HL-60/S4 treated with phorbol 12-myristate 13-acetate at 8.2 ng/mL for 4 days and 3 days (cell line): ENCODE data around the gene DLG5.

ENCODE experiments used
- in situ Hi-C: fragments of 300-500 bp; cut with MboI; formaldehyde crosslinking; loops from 2 replicates; pipeline ENCODE4 v1.15.0; 2022; ENCODE audit warnings: low sequenced_read_pairs

Gene DLG5

DNA sequence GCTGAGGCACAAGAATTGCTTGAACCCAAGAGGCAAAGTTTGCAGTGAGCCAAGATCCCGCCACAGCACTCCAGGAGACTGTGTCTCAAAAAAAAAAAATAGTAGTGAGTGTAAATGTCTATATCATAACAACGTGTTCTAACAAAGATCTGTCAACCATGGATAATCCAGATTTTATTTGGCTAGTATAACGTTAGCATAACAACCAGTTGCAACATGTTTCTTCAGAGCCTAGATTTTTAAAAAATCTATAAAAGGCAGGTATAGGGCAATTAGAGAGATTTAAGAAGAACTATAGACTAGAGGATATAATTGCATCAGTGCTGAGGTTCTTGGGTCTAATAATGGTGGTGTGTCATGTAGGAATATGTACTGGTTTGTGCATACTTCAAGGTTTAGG lies 30.5 kb downstream of the DLG5 start:
- in situ Hi-C loops: no loop called here

DNA sequence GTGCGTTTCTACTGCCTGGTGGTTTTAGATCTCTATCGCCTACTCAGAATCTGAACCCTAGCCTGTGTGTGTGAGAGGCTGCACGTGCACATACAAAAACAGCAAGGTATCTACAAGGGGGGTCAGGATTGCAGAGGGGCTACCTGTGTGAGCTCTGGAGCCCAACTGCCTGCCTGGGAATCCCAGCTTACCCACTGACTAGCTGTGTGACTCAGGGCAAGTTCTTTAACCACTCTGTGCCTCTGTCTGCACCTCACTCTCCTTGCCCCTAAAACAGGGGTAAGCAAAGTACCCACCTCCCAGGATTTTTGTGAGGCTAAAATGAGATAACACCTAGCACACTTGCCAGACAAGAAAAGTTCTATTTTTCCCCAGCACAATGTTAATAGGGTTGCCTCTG lies 32.5 kb downstream of the DLG5 start:
- in situ Hi-C loops: no loop called here

DNA sequence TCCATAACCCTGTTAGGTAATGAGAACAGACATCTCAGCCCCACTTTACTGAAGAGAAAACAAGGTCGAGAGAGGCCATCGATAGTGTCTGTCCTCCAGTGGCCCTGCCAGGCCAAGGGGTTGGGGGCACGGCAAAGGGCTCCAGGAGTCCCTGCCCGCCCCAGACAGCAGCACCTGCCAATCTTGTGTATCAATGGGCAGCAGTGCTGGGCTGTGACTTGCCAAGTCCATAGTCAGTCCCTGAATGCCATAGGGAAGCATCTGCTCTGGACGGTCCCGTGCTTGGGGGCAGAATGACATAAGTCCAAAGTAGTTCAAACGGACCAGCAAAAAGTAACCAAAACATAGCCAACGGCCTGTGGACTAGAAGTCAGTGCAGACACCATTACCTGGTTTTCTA lies 33.2 kb downstream of the DLG5 start:
- in situ Hi-C loops: no loop called here

DNA sequence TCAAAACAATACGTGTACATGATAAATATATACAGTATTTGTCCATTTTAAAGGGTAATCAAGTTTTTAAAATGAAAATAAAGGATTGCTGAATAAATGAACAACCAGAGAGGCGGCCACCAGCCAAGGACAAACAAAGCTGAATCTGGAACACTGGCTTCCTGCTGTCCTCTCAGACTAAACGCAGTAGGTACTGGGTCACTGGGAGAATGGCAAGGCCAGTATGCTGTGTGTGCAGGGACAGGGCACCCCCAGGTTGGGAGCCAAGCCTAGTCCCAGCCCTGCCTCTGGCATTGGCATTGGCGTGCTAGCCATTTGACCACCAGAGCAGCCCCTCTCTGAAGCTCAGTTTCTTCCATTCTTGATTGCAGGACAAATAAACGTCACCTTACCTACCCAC lies 33.8 kb downstream of the DLG5 start:
- in situ Hi-C loops: no loop called here

DNA sequence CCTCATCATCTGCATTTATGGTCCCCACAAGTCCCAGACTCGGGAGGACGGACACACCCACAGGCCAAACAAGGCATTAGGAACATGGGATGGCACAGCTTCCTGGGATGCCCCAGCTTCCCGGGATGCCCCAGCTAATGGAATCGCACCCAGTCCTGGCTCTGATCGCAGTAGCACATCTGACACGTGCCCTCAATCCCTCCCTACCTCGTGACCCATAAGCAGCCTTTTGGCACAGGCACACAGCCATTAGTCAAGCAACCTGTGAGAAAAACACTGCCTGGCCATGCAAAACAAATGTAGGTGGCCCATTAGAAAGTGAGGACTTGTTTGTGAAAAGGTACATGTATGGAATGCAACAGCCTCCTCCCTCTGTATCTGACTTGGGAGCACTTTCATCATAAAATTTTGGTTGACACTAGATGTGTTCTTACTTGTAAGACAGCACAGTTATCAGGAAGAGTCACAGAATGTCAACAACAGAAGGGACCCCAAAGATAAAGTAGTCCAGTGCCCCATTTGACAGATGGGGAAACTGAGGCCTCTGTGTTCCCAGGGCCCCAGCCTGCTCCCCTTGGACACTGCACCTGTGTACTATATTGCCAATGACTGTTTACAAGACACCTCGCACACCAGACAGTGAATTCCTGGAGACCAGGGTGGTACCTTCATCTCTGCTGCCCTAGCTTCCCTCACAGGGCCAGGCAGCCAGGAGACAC lies 34.4 kb downstream of the DLG5 start:
- in situ Hi-C loops: no loop called here

DNA sequence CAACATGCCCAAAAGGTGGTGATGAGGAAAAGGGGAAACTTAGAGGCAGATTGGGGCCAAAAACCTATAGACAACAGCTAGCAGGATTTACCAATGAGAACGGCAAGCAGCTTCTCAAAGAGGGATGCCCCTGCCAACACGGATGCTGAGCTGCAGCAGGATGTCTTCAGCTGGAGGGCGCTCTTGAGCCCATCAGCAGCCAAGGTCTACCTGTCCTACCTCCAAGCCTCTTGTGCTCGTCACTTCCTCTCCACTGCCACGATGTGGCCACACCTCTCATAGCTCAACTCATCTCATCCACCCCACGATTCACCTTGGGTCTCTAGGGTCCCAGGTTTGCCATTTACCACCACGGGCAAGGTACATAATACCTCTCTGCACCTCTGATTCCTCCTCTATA lies 36.5 kb downstream of the DLG5 start:
- in situ Hi-C loops: no loop called here

DNA sequence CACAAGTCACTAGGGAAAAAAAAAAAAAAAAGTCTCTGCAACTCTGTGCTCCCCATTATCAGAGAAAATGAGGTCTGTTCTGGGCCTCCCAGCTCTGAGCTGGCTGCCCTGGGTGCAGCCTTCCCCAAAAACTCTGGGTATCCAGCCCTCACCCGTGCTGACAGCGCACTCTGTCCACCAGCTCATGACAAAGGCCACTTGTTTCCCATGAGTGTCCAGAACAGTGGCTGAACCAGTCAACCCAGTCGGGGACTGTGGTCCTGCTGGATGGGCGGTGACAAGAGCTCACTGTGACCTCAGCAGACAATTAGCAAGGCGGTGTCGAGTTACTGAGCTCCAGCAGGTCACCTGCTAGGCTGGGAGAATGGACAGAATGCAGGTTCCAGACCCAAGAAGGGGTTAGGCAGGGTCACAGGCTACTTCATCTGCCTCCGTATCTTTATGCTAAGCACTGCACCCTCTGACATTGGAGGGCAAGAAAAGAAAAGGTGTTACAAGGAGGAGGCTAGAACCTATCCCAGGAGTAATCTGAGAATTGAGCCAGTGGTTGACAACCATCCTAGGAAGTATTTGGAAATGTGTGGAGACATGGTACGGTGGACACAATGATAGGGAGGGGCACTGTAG lies 37.2 kb downstream of the DLG5 start:
- in situ Hi-C loops: no loop called here

DNA sequence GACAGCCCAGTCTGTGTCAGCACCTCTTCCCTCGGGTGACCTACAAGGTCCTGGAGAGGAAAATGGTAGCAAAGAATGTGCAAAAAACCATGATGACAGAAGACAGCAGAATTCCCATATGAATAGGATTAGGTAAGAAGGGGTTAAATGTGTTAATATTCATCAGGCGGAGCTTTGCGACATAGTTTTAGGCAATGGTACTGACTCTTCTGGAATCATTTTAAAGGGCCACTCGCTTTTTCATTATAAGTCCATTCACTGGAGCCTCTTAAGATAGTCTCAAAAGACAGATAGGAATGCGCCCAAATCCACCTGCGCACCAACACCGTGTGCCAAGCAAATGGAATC lies 38.2 kb downstream of the DLG5 start:
- in situ Hi-C loops: no loop called here

DNA sequence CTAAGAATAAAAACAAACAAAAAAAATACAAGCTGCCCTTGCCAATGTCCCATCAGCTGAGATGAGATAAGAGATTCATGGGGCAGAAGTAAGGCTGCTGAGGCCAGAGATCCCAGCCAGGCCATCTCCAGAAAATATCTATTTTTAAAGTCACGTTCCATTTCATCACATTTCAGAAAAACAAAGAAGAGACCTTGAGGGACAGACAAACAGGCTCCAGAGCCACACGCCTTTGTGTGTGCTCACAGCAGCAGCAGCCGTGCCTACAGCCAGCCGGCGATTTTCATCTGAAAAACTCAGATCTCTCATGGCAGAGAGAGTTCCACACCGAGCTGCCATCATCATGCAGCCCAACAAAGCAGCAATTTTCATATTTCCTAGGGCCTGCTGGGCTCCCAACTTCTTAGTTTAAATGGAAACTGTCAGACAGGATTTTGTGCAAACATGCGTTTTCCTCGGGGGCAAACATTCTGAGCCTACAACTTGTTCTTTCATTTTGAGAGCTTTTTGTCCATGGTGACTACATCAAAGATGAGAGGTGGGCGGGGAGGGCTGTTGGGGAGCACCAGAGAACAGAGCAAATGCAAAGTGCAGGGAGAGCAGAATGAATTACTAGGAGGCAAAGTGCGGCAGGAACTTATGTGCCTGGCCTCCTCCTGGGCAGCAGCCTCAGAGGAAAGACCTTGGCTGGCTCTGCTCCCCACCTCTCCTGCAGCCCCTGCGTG lies 38.8 kb downstream of the DLG5 start:
- in situ Hi-C loops: no loop called here

DNA sequence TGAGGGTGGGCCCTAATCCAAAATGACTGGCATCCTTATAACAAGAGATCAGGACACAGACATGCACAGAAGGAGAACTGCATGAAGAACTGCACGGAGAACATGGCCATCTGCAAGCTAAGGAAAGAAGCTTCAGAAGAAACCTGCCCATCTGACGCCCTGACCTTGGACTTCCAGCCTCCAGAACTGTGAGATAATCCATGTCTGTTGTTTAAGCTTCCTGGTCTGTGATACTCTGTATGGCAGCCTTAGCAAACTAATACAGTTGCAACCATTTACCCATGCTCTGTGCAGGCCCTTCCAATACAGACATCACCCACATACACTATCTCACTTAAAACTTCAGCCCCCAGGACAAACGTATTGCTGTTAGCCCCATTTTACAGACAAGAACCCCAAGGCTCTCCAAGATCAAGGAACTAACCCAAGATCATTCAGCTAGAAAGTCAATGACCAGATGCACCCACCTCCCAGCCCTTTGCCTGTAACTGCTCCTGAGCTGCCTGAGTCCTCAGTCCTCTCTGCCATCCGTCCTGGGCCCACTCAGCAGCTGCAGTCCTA lies 39.7 kb downstream of the DLG5 start:
- in situ Hi-C loops: no loop called here

DNA sequence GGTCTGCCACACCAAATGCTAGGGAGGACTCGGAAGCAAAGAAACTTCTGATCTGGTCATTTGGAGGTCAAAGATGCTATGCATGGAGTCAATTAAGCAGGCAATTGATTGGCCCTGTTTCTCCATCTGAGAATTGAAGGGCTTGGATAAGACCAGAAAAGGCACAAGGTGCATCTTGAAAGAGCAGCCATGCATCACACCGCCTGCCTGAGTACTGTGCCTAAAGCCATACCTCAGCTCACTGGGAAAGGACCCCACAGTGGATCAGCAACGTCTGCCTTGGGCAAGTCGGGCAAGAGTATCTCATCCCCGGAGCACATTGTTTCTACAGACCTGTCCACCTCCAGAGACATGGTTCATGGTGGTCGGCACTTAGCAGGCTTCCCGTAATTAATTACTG lies 42.4 kb downstream of the DLG5 start:
- in situ Hi-C loops: no loop called here

DNA sequence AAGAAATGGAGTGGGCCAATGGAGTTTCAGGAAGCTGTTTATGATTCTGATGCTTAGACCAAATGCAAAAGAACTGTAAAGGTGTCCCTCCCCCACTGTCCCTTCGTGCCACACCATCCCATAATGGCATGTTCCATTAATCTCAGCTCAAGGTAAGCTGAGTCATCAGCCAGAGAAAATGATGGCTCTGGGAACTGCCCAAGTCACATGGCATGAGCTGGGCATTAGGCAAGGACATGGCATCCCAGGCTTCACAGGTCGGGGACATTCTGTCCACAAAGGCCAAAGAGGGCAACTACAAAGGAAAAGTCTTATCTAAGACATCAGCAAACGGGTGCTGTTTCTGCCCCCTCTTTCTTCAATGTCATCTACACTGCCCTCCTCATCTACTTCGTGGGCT lies 44.9 kb downstream of the DLG5 start:
- in situ Hi-C loops: no loop called here

DNA sequence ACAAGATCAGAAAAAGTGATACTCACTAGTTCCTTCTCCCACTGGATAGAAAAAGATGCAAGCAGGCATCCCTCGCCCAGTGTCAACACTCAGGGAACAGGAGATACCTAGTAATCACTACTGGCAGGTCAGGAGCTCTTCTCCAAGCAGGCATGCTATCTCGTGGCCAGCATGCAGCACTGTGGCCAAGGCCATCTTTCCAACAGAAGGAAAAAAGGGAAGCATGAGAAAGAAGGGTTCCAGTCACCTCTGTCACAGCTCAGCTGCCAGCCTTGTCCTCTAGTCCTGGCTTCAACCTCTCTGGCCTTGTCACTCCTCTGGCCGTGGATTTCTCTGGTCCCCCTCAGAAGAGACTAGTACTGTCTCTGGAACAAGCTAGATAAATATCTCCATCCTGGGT lies 45.3 kb downstream of the DLG5 start:
- in situ Hi-C loops: no loop called here

DNA sequence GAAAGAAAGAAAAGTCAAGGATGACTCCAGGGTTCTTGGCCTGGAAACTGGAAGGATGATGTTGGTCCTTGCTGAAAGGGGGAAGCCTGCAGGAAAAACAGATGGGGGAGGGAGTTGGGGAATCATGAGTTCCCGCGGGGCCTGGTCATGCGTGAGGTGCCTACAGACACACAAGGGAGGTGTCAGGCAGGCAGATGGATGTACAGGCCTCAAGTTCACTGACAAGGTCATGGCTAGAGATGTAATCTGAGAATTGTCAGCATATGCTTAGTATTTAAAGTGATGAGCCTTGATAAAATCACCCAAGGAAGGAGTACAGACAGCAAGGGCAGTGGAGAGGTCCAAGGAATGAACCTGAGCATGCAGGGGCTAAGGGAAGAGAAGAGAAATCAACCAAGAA lies 46.8 kb downstream of the DLG5 start:
- in situ Hi-C loops: no loop called here

DNA sequence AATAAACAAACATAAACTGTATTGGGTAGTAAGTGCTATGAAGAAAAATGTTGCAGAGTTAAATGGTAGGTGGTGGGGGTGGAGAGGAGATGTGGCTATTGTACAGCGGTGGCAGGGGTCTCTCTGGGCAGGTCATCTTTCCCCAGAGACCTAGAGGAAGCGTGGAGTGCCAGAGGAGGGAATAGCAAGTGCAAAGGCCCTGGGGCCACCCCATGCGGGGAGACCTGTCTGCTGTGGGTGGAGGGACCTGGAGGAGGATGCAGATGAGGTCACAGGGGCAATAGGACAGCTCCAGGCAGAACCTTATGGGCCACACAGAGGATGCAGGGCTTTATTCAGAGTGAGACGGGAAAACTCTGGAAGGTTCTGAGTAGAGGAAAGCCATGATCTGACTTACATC lies 47.5 kb downstream of the DLG5 start:
- in situ Hi-C loops: no loop called here

DNA sequence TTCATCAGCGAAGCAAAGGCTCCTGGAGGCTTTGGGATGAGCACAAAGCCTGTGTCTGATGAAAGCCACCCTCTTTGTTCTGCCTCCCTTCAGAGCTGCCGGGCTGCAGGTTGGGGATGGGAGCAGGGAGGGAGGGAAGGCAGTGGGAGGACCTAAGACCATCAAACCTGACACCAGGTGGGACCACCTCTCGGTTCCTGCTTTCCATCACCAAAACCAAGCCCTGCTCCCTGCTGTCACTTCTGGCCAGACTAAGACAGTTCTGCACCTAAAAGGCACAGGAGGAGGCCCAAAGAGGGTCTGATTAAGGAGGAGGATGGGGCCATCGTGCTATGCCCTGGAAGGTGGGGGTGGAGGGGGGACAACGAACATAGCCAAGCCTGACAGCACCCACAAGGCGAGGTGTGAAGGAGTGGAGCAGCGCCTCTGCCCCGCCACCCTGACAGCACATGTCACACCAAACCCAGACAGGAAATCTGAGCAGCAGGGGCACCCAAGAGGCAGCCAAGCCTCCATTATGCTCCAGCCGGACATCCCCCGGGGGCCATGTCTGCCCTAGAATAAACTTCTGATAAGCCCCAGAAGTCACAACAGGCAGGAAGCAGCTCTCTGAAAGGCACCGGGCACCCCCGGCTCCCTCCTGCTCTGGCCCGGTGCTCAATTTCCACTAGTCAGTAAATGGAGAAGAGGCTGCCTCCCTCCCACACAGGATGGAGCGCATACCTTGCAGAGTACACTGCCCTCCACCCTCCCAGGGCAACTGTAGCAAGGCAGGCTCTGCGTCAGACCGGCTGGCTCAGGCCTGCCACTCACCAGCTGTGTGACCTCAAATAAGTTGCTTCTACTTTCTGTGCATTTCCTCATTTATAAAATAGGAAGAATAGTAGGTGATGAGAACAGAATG lies 48.9 kb downstream of the DLG5 start:
- in situ Hi-C loops: no loop called here

DNA sequence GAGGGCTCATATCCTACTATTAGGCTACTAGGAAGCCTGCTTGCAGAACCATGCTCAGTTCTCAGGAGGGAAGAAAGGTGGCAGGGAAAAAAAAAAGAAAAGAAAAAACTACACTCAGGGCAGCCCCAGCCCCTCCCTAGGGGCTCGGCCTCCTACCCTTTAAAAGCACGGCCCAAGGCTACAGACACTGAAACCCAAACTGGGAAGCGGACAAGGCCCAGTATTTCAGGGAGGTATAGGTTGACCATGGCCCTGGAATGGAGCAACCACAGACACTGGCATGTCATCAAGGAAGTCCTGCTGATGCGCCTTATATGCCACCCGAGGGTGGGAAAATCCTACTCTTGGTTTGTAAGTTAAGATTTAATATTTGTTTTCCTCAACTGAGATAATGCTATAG lies 50.8 kb downstream of the DLG5 start:
- in situ Hi-C loops: no loop called here

DNA sequence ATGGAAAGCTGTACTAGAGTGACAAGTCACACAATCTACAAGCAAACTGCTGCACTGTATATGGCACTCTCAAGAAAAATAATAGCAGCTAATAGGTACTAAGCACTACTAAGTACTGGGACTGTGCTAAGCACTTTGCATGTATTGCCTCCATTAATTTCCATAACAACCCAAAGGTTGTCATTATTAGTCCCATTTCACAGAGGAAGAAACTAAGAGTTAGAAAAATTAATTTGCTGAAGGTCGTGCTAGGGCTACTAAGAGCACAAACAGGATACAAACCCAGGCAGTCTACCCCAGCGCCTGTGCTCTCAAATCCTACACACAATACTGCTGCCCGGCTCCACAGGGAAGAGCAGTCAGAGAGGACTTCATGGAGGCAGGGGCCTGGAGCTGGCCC lies 51.7 kb downstream of the DLG5 start:
- in situ Hi-C loops: no loop called here

DNA sequence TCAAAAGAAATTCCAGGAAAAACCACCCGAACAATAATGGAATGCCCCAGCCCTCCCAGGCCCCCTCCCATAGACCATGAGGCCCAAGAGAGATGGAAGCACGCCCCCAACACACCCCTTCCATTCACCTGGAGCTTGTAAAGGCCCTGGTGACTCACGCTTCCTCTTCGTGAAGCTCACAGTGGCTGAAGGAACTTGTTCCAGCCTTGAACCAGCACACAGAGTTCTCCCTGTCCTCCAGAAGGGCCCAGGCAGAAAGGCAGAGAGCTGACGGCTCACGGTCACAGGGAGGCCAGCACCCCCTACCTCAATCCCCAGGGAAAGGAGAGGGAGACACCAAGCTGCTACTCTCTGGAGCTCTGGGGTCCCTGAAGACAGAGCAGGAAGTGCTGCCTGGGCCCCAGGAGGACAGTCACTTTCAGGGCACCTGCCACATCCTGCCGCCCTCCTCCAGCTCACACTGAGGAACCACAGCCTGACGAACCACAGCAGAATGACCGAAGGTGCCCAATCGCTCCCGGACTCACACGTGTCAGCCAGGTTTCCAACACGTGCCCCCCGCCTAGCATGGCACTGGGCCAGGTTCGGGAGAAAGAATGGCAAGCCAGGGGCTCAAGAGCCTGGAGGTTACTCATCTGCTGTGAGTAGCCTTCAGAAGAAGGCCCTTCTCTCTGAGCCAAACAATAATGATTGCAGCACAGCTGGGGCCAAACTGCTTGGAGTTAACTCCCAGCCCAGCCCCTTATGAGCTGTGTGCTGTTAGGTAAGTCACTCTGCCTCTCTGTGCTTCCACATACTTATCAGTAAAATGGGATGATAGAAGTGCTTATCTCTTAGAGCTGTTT lies 52.8 kb downstream of the DLG5 start:
- in situ Hi-C loops: no loop called here

DNA sequence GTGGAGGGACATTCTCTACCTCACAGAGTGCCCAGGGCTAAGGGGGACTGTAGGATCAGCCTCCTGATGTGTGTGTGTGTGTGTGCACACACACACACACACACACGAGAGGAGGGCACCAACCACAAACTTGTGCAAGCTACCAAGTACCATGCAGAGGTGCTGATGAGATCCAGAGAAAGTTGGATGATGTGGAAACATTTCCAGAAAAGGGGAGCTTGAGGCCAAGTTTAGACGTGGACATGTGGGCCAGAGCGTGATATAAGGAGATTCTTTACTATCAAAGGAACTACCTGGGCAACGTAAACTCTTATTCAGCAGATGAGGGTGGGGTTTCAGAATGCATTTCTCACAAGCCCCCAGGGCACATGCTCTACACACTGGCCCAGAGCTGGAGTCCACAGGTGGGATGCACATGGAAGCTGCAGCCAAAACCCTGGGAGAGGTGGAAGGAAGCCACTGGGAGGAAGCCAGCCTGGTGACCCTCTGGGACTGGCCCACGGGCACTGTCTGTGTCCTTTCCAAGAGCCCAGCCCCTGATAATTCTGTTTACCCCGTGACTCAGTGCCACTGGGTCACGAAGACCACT lies 53.5 kb downstream of the DLG5 start:
- in situ Hi-C loops: no loop called here
